Measurements from ENCODE around the gene DCTPP1.
"Not testable (repeated sequence)": the region's sequence is repeated elsewhere in the genome, so short reads cannot be mapped to it uniquely, and the experiment has no call there.

DCTPP1 gene

GRCh38 chr16:30429678-30430427 is at the start of gene DCTPP1:
Gene DCTPP1 (minus strand): TSS chr16:30430030. CDS start chr16:30429980, 50 bp downstream.
- DNase-seq (ENCODE audit: low read depth, low spot score), result peak; percentile 93

- DNase-seq (ENCODE audit: low read depth, low spot score), result no peak
Observed at GRCh38 chr16:30478766-30479478, 49.1 kb upstream of the DCTPP1 start.

GRCh38 chr16:30477773-30478172 is 47.9 kb upstream of the DCTPP1 start:
- DNase-seq (ENCODE audit: low read depth, low spot score), result not testable (repeated sequence)

GRCh38 chr16:30476991-30477390 is 47.2 kb upstream of the DCTPP1 start:
- no peak for DNase-seq (ENCODE audit: low read depth, low spot score)

GRCh38 chr16:30474684-30475083 is 44.9 kb upstream of the DCTPP1 start:
- DNase-seq (ENCODE audit: low read depth, low spot score), result no peak

- DNase-seq (ENCODE audit: low read depth, low spot score), result no peak
Observed at GRCh38 chr16:30474074-30474452, 44.2 kb upstream of the DCTPP1 start.

GRCh38 chr16:30473231-30474073 is 43.6 kb upstream of the DCTPP1 start:
- DNase-seq (ENCODE audit: low read depth, low spot score), result no peak

- no peak for DNase-seq (ENCODE audit: low read depth, low spot score)
Observed at GRCh38 chr16:30472328-30472942, 42.6 kb upstream of the DCTPP1 start, which contains the start of gene ITGAL. Gene ITGAL (plus strand): TSS chr16:30472742. CDS start chr16:30472838, 96 bp downstream.

- no peak for DNase-seq (ENCODE audit: low read depth, low spot score)
Observed at GRCh38 chr16:30470632-30470995, 40.8 kb upstream of the DCTPP1 start.

- DNase-seq (ENCODE audit: low read depth, low spot score), result no peak
Observed at GRCh38 chr16:30470170-30470512, 40.3 kb upstream of the DCTPP1 start.

GRCh38 chr16:30464078-30464477 is 34.2 kb upstream of the DCTPP1 start:
- DNase-seq (ENCODE audit: low read depth, low spot score), result no peak

- DNase-seq (ENCODE audit: low read depth, low spot score), result not testable (repeated sequence)
Observed at GRCh38 chr16:30461426-30461825, 31.6 kb upstream of the DCTPP1 start.

GRCh38 chr16:30459456-30459855 is 29.6 kb upstream of the DCTPP1 start:
- DNase-seq (ENCODE audit: low read depth, low spot score), result no peak

GRCh38 chr16:30458561-30459394 is 28.9 kb upstream of the DCTPP1 start:
- DNase-seq (ENCODE audit: low read depth, low spot score), result no peak

- no peak for DNase-seq (ENCODE audit: low read depth, low spot score)
Observed at GRCh38 chr16:30457743-30458560, 28.1 kb upstream of the DCTPP1 start.

- DNase-seq (ENCODE audit: low read depth, low spot score), result no peak
Observed at GRCh38 chr16:30457256-30457655, 27.4 kb upstream of the DCTPP1 start.

GRCh38 chr16:30456302-30456701 is 26.5 kb upstream of the DCTPP1 start:
- DNase-seq (ENCODE audit: low read depth, low spot score), result no peak

- not testable (repeated sequence) for DNase-seq (ENCODE audit: low read depth, low spot score)
Observed at GRCh38 chr16:30452709-30453580, 23.1 kb upstream of the DCTPP1 start.

GRCh38 chr16:30449116-30449435 is 19.2 kb upstream of the DCTPP1 start:
- no peak for DNase-seq (ENCODE audit: low read depth, low spot score)
